HepG2 (cell line): ENCODE results near the gene NID1. TPM values are rescaled to one million over a fixed set of nuclear protein-coding genes. Genes with fewer than 3 reads are reported as not detected.

Source experiments
- ATAC-seq: fragments of 200-7000 bp; cut with Tn5 transposase; 3 replicates; pipeline ENCODE4 v1.9.1; 2020; ENCODE audit warnings: mild to moderate bottlenecking, moderate library complexity
- BruUV-seq: library from RNA; stranded (reverse); fragments of 400-500 nt; replicated peaks from 2 replicates; lab custom pipeline; 2021; lab: Mats Ljungman, UMichigan
- CTCF ChIA-PET: fragments of 300-600 bp; formaldehyde crosslinking; extraction: SDS; loops from one replicate; lab custom pipeline; 2021; ENCODE audit warnings: low total read pairs, inconsistent platforms, low intra/inter-chr PET ratio; lab: Yijun Ruan, JAX
- POLR2A ChIA-PET: fragments of 350-600 bp; sonication (Branson Sonifier 250); formaldehyde crosslinking; loops from one replicate; lab custom pipeline; 2020; ENCODE audit warnings: antibody characterized with exemption, inconsistent platforms; lab: Yijun Ruan, JAX
- DNase-seq: peaks from one replicate; pipeline ENCODE4 v3.0.0-alpha.2; 2015; ENCODE audit warnings: low spot score
- FAIRE-seq: peaks from 3 replicates; lab custom pipeline; 2011; peaks lifted over from hg19 to GRCh38; lab: Jason Lieb, UNC
- H2AFZ ChIP-seq: one replicate; pipeline ENCODE4 v1.6.1; 2011; ENCODE audit warnings: low read length, inconsistent platforms
- H3K27ac ChIP-seq: fragments of 300-600 bp; 3 replicates; pipeline ENCODE4 v1.8.0; 2011; ENCODE audit warnings: mixed run types, mild to moderate bottlenecking, mixed read lengths, low read length, inconsistent platforms; ENCODE audit not compliant: insufficient read depth; ENCODE audit errors: extremely low read length
- H3K27me3 ChIP-seq, 2 experiments: fragments of 200-600 bp in 1 of 2; 2 replicates in 1 of 2; 3 replicates in 1 of 2; pipeline versions ENCODE4 v1.6.0 to v1.8.0; 2011; ENCODE audit warnings: low read length in 2 of 2, mild to moderate bottlenecking in 2 of 2, moderate library complexity in 2 of 2, inconsistent platforms in 1 of 2; ENCODE audit not compliant: insufficient read depth in 2 of 2, control insufficient read depth in 1 of 2
- H3K36me3 ChIP-seq, 2 experiments: fragments of 200-600 bp in 1 of 2; replicated peaks in 1 of 2; 2 replicates in 1 of 2; 3 replicates in 1 of 2; pipeline versions ENCODE4 v1.5.1 to v1.8.0; 2011; ENCODE audit warnings: low read length in 2 of 2, inconsistent platforms in 1 of 2; ENCODE audit not compliant: insufficient read depth in 2 of 2, control insufficient read depth in 1 of 2
- H3K4me1 ChIP-seq: 2 replicates; pipeline ENCODE4 v1.5.1; 2012; ENCODE audit warnings: low read length, inconsistent platforms; ENCODE audit not compliant: insufficient read depth
- H3K4me2 ChIP-seq: 2 replicates; pipeline ENCODE4 v1.6.0; 2011; ENCODE audit warnings: low read depth, low read length, inconsistent platforms
- H3K4me3 ChIP-seq, 3 experiments: fragments of 200-600 bp in 1 of 3; sonication (generic), shearing (Covaris generic) in 1 of 3; replicated peaks in 1 of 3; 2 replicates each; pipeline ENCODE4 v1.5.1; 2011 to 2016; ENCODE audit warnings: low read length in 3 of 3, inconsistent platforms in 2 of 3, low read depth in 2 of 3, mild to moderate bottlenecking in 2 of 3, control low read depth in 1 of 3, mixed read lengths in 1 of 3; ENCODE audit not compliant: insufficient read depth in 1 of 3
- H3K79me2 ChIP-seq: one replicate; pipeline ENCODE4 v1.6.1; 2011; ENCODE audit warnings: low read length, inconsistent platforms; ENCODE audit not compliant: insufficient read depth
- H3K9ac ChIP-seq: 2 replicates; pipeline ENCODE4 v1.6.0; 2011; ENCODE audit warnings: mild to moderate bottlenecking, low read depth, low read length, inconsistent platforms; ENCODE audit not compliant: insufficient read depth
- H3K9me3 ChIP-seq: 2 replicates; pipeline ENCODE4 v1.5.1; 2012; ENCODE audit warnings: mild to moderate bottlenecking, low read length
- H4K20me1 ChIP-seq: 2 replicates; pipeline ENCODE4 v1.6.0; 2011; ENCODE audit warnings: inconsistent platforms, mild to moderate bottlenecking, low read length, moderate library complexity; ENCODE audit not compliant: insufficient read depth
- ARID2 ChIP-seq: sonication (generic); formaldehyde crosslinking; IDR thresholded peaks from 2 replicates; pipeline ENCODE4 v1.8.1; 2022; ENCODE audit warnings: mild to moderate bottlenecking, missing genetic modification reagents, borderline replicate concordance
- CENPBD1 ChIP-seq: sonication (generic); formaldehyde crosslinking; IDR thresholded peaks from 2 replicates; pipeline ENCODE4 v1.8.0; 2022; ENCODE audit warnings: missing genetic modification reagents, low read depth, mild to moderate bottlenecking, borderline replicate concordance
- CHCHD3 ChIP-seq: sonication (generic); formaldehyde crosslinking; IDR thresholded peaks from 2 replicates; pipeline ENCODE4 v1.8.0; 2022; ENCODE audit warnings: mild to moderate bottlenecking, missing genetic modification reagents, moderate library complexity
- DPF2 ChIP-seq: sonication (generic); formaldehyde crosslinking; IDR thresholded peaks from 2 replicates; pipeline ENCODE4 v1.4.0; 2020; ENCODE audit warnings: mild to moderate bottlenecking, low read depth, missing genetic modification reagents, borderline replicate concordance
- GATAD2A ChIP-seq: IDR thresholded peaks from 2 replicates; pipeline ENCODE4 v1.6.1; 2016
- MIXL1 ChIP-seq: IDR thresholded peaks from 2 replicates; pipeline ENCODE4 v1.6.1; 2016
- MTF1 ChIP-seq: sonication (generic); formaldehyde crosslinking; IDR thresholded peaks from 2 replicates; pipeline ENCODE4 v1.5.0; 2020; ENCODE audit warnings: missing genetic modification reagents
- POLR2G ChIP-seq: fragments of 200-400 bp; formaldehyde crosslinking; IDR thresholded peaks from 2 replicates; pipeline ENCODE4 v1.6.1; 2018; ENCODE audit warnings: mild to moderate bottlenecking, low read depth, low read length, moderate library complexity
- PRDM15 ChIP-seq: sonication (generic); formaldehyde crosslinking; IDR thresholded peaks from 2 replicates; pipeline ENCODE4 v1.4.0; 2020; ENCODE audit warnings: missing genetic modification reagents
- RBAK ChIP-seq: sonication (generic); formaldehyde crosslinking; IDR thresholded peaks from 2 replicates; pipeline ENCODE4 v1.5.1; 2020; ENCODE audit warnings: mild to moderate bottlenecking, missing genetic modification reagents
- RFX1 ChIP-seq: fragments of 450-650 bp; IDR thresholded peaks from 2 replicates; pipeline ENCODE4 v1.6.1; 2017
- ZBTB37 ChIP-seq: sonication (generic); formaldehyde crosslinking; IDR thresholded peaks from 2 replicates; pipeline ENCODE4 v1.4.0; 2020; ENCODE audit warnings: mild to moderate bottlenecking, missing genetic modification reagents
- ZNF230 ChIP-seq: sonication (generic); formaldehyde crosslinking; IDR thresholded peaks from 2 replicates; pipeline ENCODE4 v1.4.0; 2020; ENCODE audit warnings: mild to moderate bottlenecking, missing genetic modification reagents
- ZNF3 ChIP-seq: IDR thresholded peaks from 2 replicates; pipeline ENCODE4 v1.7.0; 2017; ENCODE audit warnings: inconsistent platforms
- ZNF563 ChIP-seq: sonication (generic); formaldehyde crosslinking; IDR thresholded peaks from 2 replicates; pipeline ENCODE4 v1.8.0; 2022; ENCODE audit warnings: mild to moderate bottlenecking, moderate library complexity, missing genetic modification reagents
- ZNF790 ChIP-seq: sonication (generic); formaldehyde crosslinking; IDR thresholded peaks from 2 replicates; pipeline ENCODE4 v1.8.0; 2022; ENCODE audit warnings: missing genetic modification reagents, mild to moderate bottlenecking, borderline replicate concordance
- in situ Hi-C: cut with HindIII; loops from 2 replicates; pipeline ENCODE4 v1.10.0; 2017; ENCODE audit warnings: low pct_unique_long_range_greater_than_20kb; ENCODE audit not compliant: extremely low pct_ligation_motif_present
- intact Hi-C: fragments of 100-400 bp; cut with micrococcal nuclease; formaldehyde crosslinking; loops from one replicate; pipeline ENCODE4 v1.10.0; 2022; ENCODE audit not compliant: unreplicated experiment
- polyA plus RNA-seq, 8 experiments: library from polyadenylated mRNA; depleted of rRNA in 3 of 8; stranded (reverse) in 7 of 8; unstranded in 1 of 8; fragments of >200 nt; fragmentation: Illumina TruSeq in 4 of 8; extraction: Trizol in 4 of 8; gene quantifications; 2 replicates each; pipeline versions ENCODE4 v1.2.1 to v1.2.3, GENCODE V29; 2011 to 2016; ENCODE audit warnings: low read depth in 4 of 8, missing spikeins in 1 of 8, mixed read lengths in 1 of 8; ENCODE audit not compliant: insufficient read depth in 1 of 8
- total RNA-seq, 5 experiments: library from RNA; depleted of rRNA; stranded (reverse); fragments of >200 nt; fragmentation: Illumina TruSeq; extraction: Trizol; gene quantifications; 2 replicates each; pipeline ENCODE4 v1.2.3, GENCODE V29; 2016; ENCODE audit warnings: low read depth in 1 of 5
- TF ChIP-seq, protein P1 (sequence below): sonication (generic); formaldehyde crosslinking; IDR thresholded peaks from 2 replicates; pipeline ENCODE4 v1.4.0; 2020; ENCODE audit warnings: mild to moderate bottlenecking, missing genetic modification reagents
- TF ChIP-seq, protein P2 (sequence below): sonication (generic); formaldehyde crosslinking; IDR thresholded peaks from 2 replicates; pipeline ENCODE4 v1.5.0; 2020; ENCODE audit warnings: missing genetic modification reagents

NID1 gene
- total and polyA plus RNA-seq, 2 of the 13 experiments (the other 11 are each of a cell fraction or from before 2014, with no cell fraction given): 50.2 to 56.1 TPM

- FAIRE-seq (no peak), DNase-seq (no peak), ATAC-seq (no peak)
- no peak overlapping the region for H3K9ac ChIP-seq
- H3K9me3 ChIP-seq: no peaks in the 10 kb centered on the region
- in situ Hi-C loops: no loop called here
- H3K27me3 ChIP-seq: no peaks in the 10 kb centered on the region
- H2AFZ ChIP-seq: no peak overlapping the region
- ChIA-PET CTCF (no interaction called here), POLR2A (no interaction called here)
- TF ChIP-seq, protein P1, sequence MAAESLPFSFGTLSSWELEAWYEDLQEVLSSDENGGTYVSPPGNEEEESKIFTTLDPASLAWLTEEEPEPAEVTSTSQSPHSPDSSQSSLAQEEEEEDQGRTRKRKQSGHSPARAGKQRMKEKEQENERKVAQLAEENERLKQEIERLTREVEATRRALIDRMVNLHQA: no peak
- TF ChIP-seq ARID2 (CRISPR knock-in tag): no peak
- no peak for TF ChIP-seq PRDM15 (CRISPR knock-in tag)
- TF ChIP-seq ZNF790 (CRISPR knock-in tag): no peak
- TF ChIP-seq CENPBD1 (CRISPR knock-in tag): no peak
- no peak for TF ChIP-seq ZBTB37 (CRISPR knock-in tag)
- TF ChIP-seq POLR2G: no peak
- no peak for TF ChIP-seq DPF2 (CRISPR knock-in tag)
- no peak for TF ChIP-seq ZNF3 (CRISPR knock-in tag)
- TF ChIP-seq GATAD2A (CRISPR knock-in tag): no peak
- TF ChIP-seq MTF1 (CRISPR knock-in tag): no peak
- no peak for TF ChIP-seq CHCHD3 (CRISPR knock-in tag)
- TF ChIP-seq, protein P2, sequence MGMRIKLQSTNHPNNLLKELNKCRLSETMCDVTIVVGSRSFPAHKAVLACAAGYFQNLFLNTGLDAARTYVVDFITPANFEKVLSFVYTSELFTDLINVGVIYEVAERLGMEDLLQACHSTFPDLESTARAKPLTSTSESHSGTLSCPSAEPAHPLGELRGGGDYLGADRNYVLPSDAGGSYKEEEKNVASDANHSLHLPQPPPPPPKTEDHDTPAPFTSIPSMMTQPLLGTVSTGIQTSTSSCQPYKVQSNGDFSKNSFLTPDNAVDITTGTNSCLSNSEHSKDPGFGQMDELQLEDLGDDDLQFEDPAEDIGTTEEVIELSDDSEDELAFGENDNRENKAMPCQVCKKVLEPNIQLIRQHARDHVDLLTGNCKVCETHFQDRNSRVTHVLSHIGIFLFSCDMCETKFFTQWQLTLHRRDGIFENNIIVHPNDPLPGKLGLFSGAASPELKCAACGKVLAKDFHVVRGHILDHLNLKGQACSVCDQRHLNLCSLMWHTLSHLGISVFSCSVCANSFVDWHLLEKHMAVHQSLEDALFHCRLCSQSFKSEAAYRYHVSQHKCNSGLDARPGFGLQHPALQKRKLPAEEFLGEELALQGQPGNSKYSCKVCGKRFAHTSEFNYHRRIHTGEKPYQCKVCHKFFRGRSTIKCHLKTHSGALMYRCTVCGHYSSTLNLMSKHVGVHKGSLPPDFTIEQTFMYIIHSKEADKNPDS: no peak
- TF ChIP-seq RBAK (CRISPR knock-in tag): no peak
- no peak for TF ChIP-seq ZNF563 (CRISPR knock-in tag)
- no peak for TF ChIP-seq RFX1
- no peak for TF ChIP-seq MIXL1 (CRISPR knock-in tag)
- no peak for TF ChIP-seq ZNF230 (CRISPR knock-in tag)
- H3K27ac ChIP-seq: no peak overlapping the region
- no peak overlapping the region for H3K4me2 ChIP-seq
- H3K4me3 ChIP-seq: no peak overlapping the region
- H3K4me1 ChIP-seq: peaks cover 49% of the 10 kb centered on the region
- H3K36me3 ChIP-seq: no peaks in the 10 kb centered on the region
- intact Hi-C loops: no loop called here
- no peaks in the 10 kb centered on the region for H4K20me1 ChIP-seq
- BruUV-seq: no TSS peak
- H3K79me2 ChIP-seq: no peaks in the 10 kb centered on the region
These were observed 5.9 kb upstream of the NID1 start for GRCh38 chr1:236070753-236071152.
